Activated naive CD8-positive, alpha-beta T cell treated with anti-CD3 and anti-CD28 coated beads, Interleukin-2, amount 50 U/mL, for 24 hours (primary cell): Measurements from ENCODE around the gene SGIP1.

Experiments used
- ATAC-seq: fragments of 150-1000 bp; cut with Tn5 transposase; one replicate; pipeline ENCODE4 v1.10.0; 2021
- DNase-seq: peaks from one replicate; pipeline ENCODE4 v3.0.0; 2021
- H3K27ac Mint-ChIP-seq: one replicate; pipeline ENCODE4 v1.8.0; 2021; ENCODE audit warnings: mild to moderate bottlenecking, mixed read lengths
- H3K27me3 Mint-ChIP-seq: one replicate; pipeline ENCODE4 v1.8.0; 2021; ENCODE audit warnings: mixed read lengths
- H3K36me3 Mint-ChIP-seq: one replicate; pipeline ENCODE4 v1.8.0; 2021; ENCODE audit warnings: low read depth, mixed read lengths
- H3K4me1 Mint-ChIP-seq: one replicate; pipeline ENCODE4 v1.8.0; 2021; ENCODE audit warnings: mixed read lengths
- H3K4me3 Mint-ChIP-seq: one replicate; pipeline ENCODE4 v1.8.0; 2021; ENCODE audit warnings: mild to moderate bottlenecking, moderate library complexity, mixed read lengths
- H3K9me3 Mint-ChIP-seq: one replicate; pipeline ENCODE4 v1.8.0; 2021; ENCODE audit warnings: mixed read lengths

Gene SGIP1, protein sequence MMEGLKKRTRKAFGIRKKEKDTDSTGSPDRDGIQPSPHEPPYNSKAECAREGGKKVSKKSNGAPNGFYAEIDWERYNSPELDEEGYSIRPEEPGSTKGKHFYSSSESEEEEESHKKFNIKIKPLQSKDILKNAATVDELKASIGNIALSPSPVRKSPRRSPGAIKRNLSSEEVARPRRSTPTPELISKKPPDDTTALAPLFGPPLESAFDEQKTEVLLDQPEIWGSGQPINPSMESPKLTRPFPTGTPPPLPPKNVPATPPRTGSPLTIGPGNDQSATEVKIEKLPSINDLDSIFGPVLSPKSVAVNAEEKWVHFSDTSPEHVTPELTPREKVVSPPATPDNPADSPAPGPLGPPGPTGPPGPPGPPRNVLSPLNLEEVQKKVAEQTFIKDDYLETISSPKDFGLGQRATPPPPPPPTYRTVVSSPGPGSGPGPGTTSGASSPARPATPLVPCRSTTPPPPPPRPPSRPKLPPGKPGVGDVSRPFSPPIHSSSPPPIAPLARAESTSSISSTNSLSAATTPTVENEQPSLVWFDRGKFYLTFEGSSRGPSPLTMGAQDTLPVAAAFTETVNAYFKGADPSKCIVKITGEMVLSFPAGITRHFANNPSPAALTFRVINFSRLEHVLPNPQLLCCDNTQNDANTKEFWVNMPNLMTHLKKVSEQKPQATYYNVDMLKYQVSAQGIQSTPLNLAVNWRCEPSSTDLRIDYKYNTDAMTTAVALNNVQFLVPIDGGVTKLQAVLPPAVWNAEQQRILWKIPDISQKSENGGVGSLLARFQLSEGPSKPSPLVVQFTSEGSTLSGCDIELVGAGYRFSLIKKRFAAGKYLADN

DNA sequence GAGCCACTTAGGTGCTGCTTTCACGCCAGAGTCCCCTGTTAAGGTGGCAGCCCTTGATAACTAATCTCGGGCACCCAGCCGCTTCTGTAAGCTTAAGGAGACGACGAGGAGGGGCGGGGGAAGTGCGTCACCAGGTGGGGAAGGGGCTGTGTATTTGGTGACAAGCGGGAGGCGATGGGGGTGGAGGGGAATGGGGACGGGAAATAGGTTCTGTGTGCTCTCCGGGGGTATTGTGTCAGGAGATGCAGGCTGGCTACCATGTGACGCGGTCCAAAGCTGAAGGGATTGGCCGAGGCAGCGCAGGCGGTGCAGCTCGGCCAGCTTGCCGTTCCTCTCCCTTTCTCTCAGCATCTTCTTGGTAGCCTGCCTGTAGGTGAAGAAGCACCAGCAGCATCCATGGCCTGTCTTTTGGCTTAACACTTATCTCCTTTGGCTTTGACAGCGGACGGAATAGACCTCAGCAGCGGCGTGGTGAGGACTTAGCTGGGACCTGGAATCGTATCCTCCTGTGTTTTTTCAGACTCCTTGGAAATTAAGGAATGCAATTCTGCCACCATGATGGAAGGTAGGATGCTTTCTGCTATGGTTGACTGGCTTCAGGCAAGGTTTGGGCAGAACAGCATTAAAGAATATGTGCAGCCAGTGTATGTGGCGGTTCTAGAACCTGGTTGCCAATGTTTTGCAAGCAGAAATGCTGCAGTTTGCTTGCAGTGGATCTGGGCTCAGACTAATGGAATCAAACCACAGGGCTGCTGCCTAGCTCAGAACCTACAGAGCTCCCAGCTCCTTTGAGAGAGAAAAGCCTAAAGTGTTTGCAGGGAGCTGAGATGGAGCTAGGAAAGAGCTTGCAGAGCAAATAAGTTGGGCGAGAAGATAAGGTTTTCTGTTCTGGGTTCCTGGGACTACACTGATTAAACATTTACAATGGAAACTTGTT is at the start of gene SGIP1:
Gene SGIP1 (plus strand): TSS at position 350 of the 937 bp plus-strand sequence. CDS start 206 bp downstream, at position 556.
- Mint-ChIP-seq H3K27ac (no peak within 1 kb of the TSS), H3K4me3 (peak within 1 kb of the TSS; percentile 80), H3K4me1 (peaks cover 11% of the 10 kb centered on the region), H3K36me3 (no peaks in the 10 kb centered on the region), H3K9me3 (no peaks in the 10 kb centered on the region), H3K27me3 (peaks cover 40% of the 10 kb centered on the region)
- ATAC-seq, result peak; percentile 52
- DNase-seq, result peak; percentile 10

DNA sequence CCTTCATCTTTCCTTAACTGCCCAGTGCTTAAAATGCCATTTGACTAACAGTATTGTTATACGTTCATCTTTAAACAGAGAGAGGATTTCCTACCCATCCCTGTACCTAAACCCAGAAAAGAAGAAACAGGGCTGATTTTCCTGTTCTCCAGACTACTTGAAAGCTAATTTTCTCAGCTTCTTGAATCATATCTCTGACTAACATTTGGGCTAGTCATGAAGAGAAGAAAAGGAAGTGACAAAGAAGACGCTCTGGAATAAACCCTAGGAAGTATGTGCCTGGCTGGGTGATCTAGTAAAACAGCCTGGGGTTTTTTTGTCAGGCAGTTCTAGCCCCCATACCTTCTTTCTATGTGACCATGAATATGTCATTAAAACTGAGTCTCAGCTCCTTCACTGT is 44.8 kb upstream of the SGIP1 start:
- no peak for ATAC-seq

DNA sequence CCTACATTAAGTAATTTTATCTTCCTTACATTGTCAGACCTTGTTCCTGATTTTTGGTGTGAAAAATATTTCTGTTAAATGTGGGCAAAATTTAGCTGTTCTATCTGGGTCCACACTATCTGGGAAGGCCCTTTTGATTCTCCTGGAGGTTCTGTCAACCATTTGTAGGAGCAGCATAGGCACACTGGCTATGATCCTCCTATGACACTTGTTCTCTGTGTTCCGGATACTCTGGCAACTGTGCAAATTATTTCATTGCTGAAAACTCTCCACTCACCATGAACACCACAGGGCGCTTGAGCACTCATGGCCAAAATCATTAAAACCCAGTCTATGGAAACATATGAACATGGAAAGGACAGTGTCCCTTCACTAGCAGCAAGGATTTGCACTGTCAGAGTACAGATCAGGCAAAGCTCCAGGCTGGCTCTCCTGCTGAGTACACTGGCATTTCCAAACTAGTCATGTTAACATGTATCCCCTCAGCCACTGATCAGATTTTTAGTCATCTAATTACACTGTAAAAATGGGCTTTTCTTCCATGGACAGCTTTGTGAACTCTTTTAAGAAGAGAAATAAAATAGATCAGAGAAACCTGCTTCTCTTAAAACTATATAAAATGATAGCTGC is 43.9 kb upstream of the SGIP1 start:
- ATAC-seq, result no peak

More for the DNA sequence above, 44.8 kb upstream of the SGIP1 start:
- H3K27ac Mint-ChIP-seq, result no peak overlapping the region
- no peaks in the 10 kb centered on the region for H3K27me3 Mint-ChIP-seq
- H3K4me1 Mint-ChIP-seq, result no peaks in the 10 kb centered on the region
- no peaks in the 10 kb centered on the region for H3K9me3 Mint-ChIP-seq
- no peak for DNase-seq
- H3K36me3 Mint-ChIP-seq, result no peaks in the 10 kb centered on the region
- no peak overlapping the region for H3K4me3 Mint-ChIP-seq

DNA sequence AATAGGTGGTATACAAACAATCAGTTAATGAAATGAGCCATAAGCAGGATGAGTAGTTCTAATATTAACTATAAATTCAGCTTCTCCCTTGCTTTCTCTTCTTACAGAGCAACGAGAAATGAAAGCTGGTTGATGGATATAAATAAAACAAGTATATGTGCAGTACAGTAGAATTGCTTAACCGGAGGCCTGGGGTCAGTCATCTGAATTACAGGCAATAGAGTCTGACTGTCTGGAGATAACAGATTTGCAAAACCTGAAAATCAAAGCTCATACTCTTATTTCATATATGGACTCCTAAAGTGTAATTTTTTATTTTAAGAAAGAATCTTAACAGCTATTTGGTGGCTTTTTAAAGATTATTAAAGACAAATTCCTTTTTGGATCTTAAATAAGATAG is 43.1 kb upstream of the SGIP1 start:
- no peaks in the 10 kb centered on the region for H3K4me1 Mint-ChIP-seq
- H3K27me3 Mint-ChIP-seq, result no peaks in the 10 kb centered on the region
- H3K9me3 Mint-ChIP-seq, result no peaks in the 10 kb centered on the region
- ATAC-seq, result no peak
- H3K27ac Mint-ChIP-seq, result no peak overlapping the region
- no peak for DNase-seq
- H3K4me3 Mint-ChIP-seq, result no peak overlapping the region
- no peaks in the 10 kb centered on the region for H3K36me3 Mint-ChIP-seq

More for the DNA sequence above, 43.9 kb upstream of the SGIP1 start:
- Mint-ChIP-seq H3K4me1 (no peaks in the 10 kb centered on the region), H3K4me3 (no peak overlapping the region), H3K36me3 (no peaks in the 10 kb centered on the region), H3K9me3 (no peaks in the 10 kb centered on the region), H3K27me3 (no peaks in the 10 kb centered on the region), H3K27ac (no peak overlapping the region)
- DNase-seq, result no peak

DNA sequence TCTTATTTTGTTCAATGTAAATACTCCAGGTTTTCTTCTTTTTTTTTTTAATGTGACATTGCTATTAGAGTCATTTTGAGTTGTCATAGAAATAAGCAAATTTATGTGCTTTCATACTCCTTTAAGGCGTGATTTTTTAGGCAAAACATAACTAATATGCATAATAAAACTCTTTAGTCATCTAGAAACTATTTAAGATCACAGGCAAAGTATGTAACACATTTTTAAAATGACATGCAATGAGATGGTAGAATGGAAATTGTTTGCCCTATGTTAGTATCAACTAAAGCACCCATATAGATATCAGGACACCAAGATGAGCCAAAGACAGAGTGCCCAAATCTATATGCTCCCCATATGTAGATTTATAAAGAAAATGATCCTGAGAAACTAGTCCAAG is 41.5 kb upstream of the SGIP1 start:
- H3K27ac Mint-ChIP-seq, result no peak overlapping the region
- no peaks in the 10 kb centered on the region for H3K36me3 Mint-ChIP-seq
- no peak overlapping the region for H3K4me3 Mint-ChIP-seq
- no peak for ATAC-seq
- DNase-seq, result no peak
- H3K4me1 Mint-ChIP-seq, result no peaks in the 10 kb centered on the region
- H3K9me3 Mint-ChIP-seq, result no peaks in the 10 kb centered on the region
- peaks cover 3% of the 10 kb centered on the region for H3K27me3 Mint-ChIP-seq

DNA sequence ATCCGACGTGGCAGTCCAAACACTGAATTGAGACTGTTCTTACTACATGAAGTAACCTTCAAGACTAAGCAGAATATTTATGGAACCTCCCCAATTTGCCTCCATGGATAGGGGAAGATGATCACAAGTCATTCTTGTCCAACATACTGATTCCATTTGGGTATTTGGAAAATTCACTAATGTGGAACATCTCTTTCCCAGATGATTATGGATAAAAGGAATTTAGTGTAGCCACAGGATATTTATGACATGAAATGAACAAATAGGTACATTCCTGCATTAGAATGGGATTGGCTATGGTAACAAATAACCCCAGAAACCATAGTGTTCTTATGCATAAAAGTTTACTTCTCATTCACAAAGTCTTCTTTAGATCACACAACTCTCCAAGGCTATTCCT is 40.2 kb upstream of the SGIP1 start:
- no peak overlapping the region for H3K4me3 Mint-ChIP-seq
- H3K27me3 Mint-ChIP-seq, result peaks cover 9% of the 10 kb centered on the region
- DNase-seq (no peak), ATAC-seq (no peak)
- H3K4me1 Mint-ChIP-seq, result no peaks in the 10 kb centered on the region
- H3K27ac Mint-ChIP-seq, result no peak overlapping the region
- no peaks in the 10 kb centered on the region for H3K9me3 Mint-ChIP-seq
- H3K36me3 Mint-ChIP-seq, result no peaks in the 10 kb centered on the region

DNA sequence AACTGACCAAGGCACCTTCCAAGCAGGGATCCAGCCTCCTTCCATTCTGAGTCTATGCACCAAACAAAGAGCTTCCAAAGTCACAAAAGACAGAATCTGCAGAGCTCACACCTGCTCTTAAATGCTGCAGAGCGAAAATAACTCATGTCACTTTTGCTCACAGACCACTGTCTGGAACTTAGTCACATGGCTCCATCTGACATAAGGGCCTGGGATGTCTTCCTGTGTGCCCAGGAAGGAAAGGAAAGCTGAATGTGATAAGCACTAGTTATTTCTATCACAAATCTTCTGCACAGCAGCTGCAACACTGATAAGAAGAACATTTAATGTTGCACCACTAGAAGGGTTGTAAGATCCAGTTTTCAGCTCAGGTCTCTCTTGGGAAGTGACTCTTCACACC is 39.5 kb upstream of the SGIP1 start:
- ATAC-seq, result no peak
- DNase-seq, result no peak
- no peak overlapping the region for H3K27ac Mint-ChIP-seq
- no peaks in the 10 kb centered on the region for H3K4me1 Mint-ChIP-seq
- no peaks in the 10 kb centered on the region for H3K36me3 Mint-ChIP-seq
- H3K9me3 Mint-ChIP-seq, result no peaks in the 10 kb centered on the region
- no peak overlapping the region for H3K4me3 Mint-ChIP-seq
- peaks cover 10% of the 10 kb centered on the region for H3K27me3 Mint-ChIP-seq

DNA sequence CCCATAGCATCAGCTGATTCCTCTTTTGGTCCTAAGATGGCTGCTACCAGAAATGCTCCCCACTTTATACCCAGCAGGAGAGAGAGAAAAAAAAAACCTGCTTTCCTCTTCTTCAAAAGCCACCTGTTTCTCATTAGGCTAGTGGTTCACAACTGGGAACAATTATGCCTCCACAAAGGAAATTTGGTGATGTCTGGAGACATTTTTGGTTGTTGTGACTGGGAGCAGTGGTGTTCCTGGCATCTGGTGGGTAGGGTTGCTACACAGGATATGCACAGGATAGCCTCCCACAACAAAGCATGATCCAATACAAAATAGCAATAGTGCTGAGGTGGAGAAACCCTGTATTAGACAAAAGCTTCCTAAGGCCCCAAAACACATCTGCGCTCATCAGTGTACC is 38.5 kb upstream of the SGIP1 start:
- no peak for ATAC-seq
- no peak overlapping the region for H3K4me3 Mint-ChIP-seq
- peaks cover 10% of the 10 kb centered on the region for H3K27me3 Mint-ChIP-seq

DNA sequence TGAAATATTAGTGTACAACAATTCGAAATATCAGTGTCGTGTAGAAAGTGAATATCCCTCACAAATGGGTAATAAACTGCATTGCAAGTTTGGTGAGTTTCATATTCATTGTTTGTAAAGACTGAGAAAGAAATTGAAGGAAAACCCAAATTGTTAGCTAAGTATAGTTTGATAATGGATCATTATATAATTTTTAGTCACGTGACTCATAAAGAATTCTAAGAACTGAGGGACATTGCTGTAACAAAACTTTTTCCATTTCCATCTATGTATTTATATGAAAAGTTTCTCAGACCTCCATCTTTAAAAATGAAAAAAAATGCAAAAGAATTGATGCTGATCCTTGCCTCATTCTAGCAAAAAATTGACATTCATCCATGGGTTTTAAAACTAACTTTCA is 36.0 kb upstream of the SGIP1 start:
- Mint-ChIP-seq H3K36me3 (no peaks in the 10 kb centered on the region), H3K27me3 (peaks cover 20% of the 10 kb centered on the region), H3K4me1 (no peaks in the 10 kb centered on the region), H3K4me3 (no peak overlapping the region), H3K9me3 (no peaks in the 10 kb centered on the region), H3K27ac (no peak overlapping the region)
- ATAC-seq (no peak), DNase-seq (no peak)

More for the DNA sequence above, 38.5 kb upstream of the SGIP1 start:
- Mint-ChIP-seq H3K4me1 (no peaks in the 10 kb centered on the region), H3K27ac (no peak overlapping the region), H3K9me3 (no peaks in the 10 kb centered on the region), H3K36me3 (no peaks in the 10 kb centered on the region)
- DNase-seq, result no peak

DNA sequence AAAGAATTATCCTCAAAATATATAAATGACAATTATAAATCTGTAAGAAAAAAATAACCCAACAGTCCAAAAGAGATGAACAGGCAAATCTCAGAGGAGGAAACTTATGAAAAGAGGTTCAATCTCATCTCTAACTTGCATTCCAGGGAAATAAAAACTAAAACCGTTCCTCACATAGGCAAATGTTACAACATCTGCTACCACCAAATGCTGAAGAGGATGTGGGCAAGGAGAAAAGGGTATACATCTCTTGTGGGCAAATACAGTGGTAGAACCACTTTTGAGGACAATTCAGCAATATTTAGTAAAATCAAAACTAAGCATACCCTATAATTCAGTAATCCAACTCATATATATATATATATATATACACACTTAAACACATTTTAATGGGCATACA is 33.7 kb upstream of the SGIP1 start:
- ATAC-seq (no peak), DNase-seq (no peak)
- no peaks in the 10 kb centered on the region for H3K4me1 Mint-ChIP-seq
- no peak overlapping the region for H3K4me3 Mint-ChIP-seq
- H3K27me3 Mint-ChIP-seq, result peaks cover 26% of the 10 kb centered on the region
- no peaks in the 10 kb centered on the region for H3K36me3 Mint-ChIP-seq
- no peak overlapping the region for H3K27ac Mint-ChIP-seq
- H3K9me3 Mint-ChIP-seq, result no peaks in the 10 kb centered on the region

DNA sequence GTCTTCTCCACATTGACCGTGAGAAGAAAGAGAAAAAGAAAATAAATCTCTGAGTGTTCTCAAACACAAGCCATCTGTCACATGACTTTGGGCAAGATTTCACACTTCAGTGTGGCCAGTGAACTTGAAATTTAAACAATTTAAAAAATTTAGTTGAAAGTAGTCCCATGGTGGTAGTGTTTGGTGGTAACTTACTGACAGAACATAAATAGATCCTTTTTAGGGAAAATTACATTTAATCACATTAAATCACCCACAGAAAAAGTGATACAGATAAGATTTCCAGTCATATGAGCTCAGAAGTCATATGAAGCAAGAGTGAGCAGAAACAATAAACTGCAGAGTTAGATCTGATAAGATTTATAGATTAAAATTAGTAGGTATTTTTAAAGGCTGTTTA is 31.9 kb upstream of the SGIP1 start:
- H3K36me3 Mint-ChIP-seq, result no peaks in the 10 kb centered on the region
- ATAC-seq (no peak), DNase-seq (no peak)
- no peaks in the 10 kb centered on the region for H3K9me3 Mint-ChIP-seq
- no peaks in the 10 kb centered on the region for H3K4me1 Mint-ChIP-seq
- H3K27ac Mint-ChIP-seq, result no peak overlapping the region
- no peak overlapping the region for H3K4me3 Mint-ChIP-seq
- H3K27me3 Mint-ChIP-seq, result peaks cover 26% of the 10 kb centered on the region

DNA sequence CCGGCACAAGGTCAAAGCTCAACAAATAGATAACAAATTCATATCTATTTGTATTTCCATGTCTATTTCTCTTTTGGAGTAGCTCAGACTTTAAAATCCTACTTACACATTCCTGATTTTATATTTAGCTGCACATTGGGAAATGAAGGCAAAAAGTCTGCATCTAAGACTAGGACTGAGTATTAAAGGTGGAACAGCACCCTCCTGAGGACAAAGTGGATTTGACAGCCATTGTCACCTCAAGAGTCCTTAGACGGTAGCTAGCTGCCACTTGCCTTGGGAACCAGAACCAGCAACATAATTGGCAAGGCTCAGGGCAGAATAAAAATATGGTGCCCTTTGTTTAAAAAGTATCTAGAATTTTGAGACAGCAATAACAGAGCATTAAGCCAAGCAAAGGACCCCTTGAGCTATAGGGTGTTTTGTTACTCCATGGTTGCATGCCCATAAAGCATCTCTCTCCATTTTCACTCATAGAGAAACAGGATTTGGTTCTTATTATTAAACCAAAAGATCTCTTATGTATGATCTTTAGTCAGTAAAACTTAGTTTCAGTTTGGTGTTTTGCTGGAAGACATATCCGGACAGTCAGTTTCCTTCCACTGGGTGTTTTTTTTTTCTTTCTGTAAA is 30.0 kb upstream of the SGIP1 start:
- peaks cover 16% of the 10 kb centered on the region for H3K27me3 Mint-ChIP-seq
- H3K9me3 Mint-ChIP-seq, result no peaks in the 10 kb centered on the region
- no peak overlapping the region for H3K27ac Mint-ChIP-seq
- DNase-seq, result peak; percentile 43
- no peak overlapping the region for H3K4me3 Mint-ChIP-seq
- peak; percentile 73 for ATAC-seq
- H3K4me1 Mint-ChIP-seq, result no peaks in the 10 kb centered on the region
- H3K36me3 Mint-ChIP-seq, result no peaks in the 10 kb centered on the region

DNA sequence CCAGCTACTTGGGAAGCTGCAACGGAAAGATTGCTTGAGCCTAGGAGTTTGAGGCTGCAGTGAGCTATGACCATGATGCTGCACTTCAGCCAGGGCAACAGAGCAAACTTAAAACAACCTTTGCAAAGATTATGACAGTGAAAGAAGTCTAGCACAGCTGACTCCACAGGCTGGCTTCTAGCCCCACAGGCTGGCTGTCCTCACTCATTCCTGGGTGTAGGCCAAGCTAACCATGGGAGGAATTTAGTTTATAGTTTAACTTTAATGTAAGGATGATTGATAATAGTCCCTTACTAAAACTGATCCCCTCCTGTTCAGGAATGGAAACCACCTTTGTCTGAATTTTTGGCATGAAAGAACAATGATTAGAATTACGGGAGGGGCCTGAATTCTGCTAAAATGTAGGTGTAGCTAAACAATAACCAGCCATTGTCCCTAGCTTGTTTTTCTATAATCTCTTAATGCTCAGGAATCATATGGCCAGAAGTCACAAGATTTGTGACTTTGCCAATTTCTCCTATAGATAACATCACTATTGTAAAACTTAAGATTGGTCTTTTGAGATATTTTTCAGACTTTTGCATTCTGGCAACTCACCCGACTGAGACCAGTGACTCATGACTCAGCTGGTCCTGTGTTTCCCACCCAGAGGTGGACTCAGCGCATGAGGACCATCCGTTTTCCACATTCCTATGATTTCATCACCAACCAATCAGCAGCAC is 28.1 kb upstream of the SGIP1 start:
- ATAC-seq (no peak), DNase-seq (no peak)
- no peaks in the 10 kb centered on the region for H3K4me1 Mint-ChIP-seq
- no peaks in the 10 kb centered on the region for H3K9me3 Mint-ChIP-seq
- no peak overlapping the region for H3K4me3 Mint-ChIP-seq
- H3K36me3 Mint-ChIP-seq, result no peaks in the 10 kb centered on the region
- peaks cover 21% of the 10 kb centered on the region for H3K27me3 Mint-ChIP-seq
- no peak overlapping the region for H3K27ac Mint-ChIP-seq
